NCI-H69 (cell line): Measurements from ENCODE around the gene HES1.

Experiments
- DNase-seq: peaks from one replicate; lab custom pipeline; 2025; lab: John Stamatoyannopoulos, UW

HES1 gene

DNA sequence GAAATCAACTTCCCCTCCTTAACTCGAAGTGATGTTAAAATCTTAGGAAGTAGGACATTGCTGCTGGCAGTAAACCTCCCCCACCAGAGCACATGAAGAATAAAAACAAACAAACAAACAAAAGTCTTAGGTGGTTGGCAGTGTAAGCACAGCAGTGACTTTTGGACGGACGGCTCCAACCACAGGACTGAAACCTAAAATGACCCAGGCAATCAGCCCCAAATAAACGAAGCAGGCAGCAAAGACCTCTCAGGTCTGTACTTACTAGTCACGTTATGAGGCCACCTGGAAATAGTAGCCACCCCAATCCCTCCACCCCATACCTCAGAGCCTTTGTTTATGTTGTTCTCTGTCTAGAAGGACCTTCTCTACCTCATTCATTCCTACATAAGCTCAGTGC lies 33.5 kb upstream of the HES1 start:
- no peak for DNase-seq

DNA sequence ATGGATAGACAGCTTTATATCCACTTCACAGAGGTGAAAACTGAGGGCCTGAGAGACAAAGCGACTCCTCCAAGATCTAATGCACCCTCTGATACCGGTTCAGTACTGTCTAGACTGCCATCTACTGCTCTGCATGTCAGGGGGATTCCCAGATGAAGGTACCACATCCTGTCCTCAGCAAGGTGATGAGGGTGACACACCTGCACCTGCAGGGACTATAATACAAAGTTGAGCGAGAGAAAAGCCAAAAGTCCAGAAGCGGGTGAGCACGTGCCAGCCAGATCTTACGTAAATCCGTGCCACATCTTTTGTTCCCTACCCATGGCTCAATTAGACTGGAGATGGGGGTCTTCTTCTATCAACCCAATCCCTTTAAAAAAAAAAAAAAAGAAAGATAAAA lies 32.4 kb upstream of the HES1 start:
- DNase-seq = no peak

DNA sequence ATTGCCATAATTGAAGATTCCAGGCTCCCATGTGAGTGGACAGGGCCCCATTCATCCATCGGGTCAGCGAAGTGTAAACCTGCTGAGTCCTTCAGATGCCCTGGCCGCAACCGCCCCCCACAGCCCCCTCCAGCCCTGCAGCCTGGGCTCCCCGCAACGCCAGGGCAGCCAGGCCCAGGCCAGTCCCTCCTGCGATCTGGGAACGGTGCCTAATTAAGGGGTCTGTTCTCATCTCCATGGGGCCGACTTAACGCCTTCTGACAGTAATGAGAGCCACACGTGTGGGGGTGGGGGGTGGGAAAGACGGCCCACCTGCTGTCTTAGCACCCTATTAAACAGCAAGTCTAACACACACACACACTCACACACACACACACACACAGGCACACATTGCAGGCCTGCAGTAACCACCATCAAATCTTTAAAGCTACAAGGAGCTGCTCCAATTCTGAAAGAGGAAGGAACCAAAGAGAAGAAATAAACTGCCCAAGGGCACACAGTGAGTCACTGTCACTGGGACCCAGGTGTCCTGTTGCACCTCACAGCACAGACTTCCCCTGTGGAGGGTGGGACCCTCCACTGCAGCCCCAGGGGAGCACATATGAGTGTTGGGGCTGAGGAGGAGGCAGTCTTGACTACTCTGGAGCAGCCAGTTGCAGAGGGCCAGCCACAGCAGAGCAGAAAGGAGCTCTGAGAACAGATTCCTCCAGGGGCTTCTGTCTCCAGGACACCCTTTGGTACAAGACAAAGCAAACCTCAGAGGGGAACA lies 31.8 kb upstream of the HES1 start:
- peak; percentile 78 for DNase-seq

- no peak for DNase-seq
Observed at GRCh38 chr3:194105292-194105691, 30.7 kb upstream of the HES1 start.

- DNase-seq = no peak
Observed at GRCh38 chr3:194107107-194107506, 28.8 kb upstream of the HES1 start.

- no peak for DNase-seq
Observed at GRCh38 chr3:194109192-194109863, 26.6 kb upstream of the HES1 start.

GRCh38 chr3:194110483-194110882 lies 25.5 kb upstream of the HES1 start:
- no peak for DNase-seq

- no peak for DNase-seq
Observed at GRCh38 chr3:194111336-194111735, 24.6 kb upstream of the HES1 start.

- peak; percentile 94 for DNase-seq
Observed at GRCh38 chr3:194112120-194113106, 23.5 kb upstream of the HES1 start.

GRCh38 chr3:194114123-194114522 lies 21.8 kb upstream of the HES1 start:
- no peak for DNase-seq

- DNase-seq = peak; percentile 74
Observed at GRCh38 chr3:194117104-194117845, 18.7 kb upstream of the HES1 start.

- no peak for DNase-seq
Observed at GRCh38 chr3:194118920-194119319, 17.0 kb upstream of the HES1 start.

- DNase-seq = peak; percentile 23
Observed at GRCh38 chr3:194119831-194120590, 15.9 kb upstream of the HES1 start.

DNA sequence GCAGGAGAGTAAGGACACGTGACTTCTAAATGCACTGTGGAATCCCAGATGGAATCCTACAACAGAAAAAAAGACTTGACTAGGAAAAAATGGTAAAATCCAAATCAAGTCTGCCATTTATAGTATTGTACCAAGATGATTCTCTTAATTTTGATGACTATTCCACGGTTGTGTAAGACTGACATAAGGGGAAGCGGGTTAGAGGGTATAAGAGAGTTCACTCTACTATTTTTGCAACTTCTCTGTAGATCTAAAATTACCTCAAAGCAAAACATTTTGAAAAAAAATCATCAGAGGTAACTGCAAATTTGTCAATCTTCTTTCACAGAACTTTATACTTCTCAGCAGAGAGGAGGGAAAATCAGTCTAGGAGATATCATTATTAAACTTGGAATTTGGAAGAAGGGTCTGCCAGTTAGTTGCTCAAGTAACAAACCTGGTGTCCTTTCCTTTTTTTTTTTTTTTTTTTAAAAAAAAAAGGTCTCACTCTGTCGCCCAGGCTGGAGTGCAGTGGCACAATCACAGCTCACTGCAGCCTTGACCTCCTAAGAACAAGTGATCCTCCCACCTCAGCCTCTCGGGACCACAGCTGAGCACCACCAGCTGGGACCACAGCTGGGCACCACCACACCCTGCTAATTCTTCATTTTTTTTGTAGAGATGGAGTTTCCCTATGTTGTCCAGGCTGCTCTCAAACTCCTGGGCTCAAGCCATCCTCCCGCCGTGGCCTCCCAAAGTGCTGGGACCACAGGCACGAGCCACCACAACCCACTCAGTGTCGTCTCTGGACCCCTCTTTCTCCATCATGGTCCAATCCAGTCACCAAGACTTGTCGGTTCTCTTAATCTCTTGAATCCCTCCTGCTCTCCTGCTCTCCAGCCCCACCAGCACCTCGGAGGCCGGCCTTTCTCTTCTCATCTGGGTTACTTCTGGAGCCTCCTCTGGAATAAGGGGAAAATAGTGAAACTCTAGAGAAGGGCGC lies 14.9 kb upstream of the HES1 start:
- no peak for DNase-seq

DNA sequence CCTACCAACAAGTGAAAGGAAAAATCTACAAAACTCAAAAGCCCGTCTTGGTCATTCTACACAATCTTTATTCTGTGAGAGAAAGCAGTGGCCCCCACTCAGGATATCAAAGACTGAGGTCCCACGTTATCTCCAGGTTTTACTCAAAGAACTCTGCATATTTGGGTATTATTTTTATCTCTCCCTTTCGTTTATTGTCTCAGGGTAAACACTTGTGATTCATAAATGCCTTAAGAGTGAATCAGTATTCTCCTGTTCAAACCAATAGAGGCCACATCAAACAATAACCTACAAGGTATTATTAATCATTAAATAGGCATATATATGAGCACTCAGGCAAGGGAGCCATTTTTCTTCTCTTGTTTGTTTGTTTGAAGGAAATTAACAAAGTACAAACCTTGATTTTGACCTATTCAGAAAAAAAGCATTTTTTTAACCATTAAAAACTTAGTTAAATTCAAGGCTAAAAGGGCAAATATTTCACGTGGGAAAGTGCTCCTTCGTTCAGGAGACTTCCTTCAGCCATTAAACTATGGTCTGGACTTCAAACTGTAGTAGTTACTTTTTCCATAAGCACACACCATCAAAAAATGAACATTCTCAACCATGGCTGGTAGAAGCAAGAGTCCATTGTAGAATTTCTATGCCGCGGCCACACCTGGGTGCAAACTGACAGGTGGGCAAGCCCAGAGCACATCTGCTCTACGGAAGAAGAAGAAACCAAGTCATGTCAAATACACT lies 13.9 kb upstream of the HES1 start:
- DNase-seq = no peak

- DNase-seq = no peak
Observed at GRCh38 chr3:194123726-194124125, 12.2 kb upstream of the HES1 start.

- DNase-seq = no peak
Observed at GRCh38 chr3:194124193-194124592, 11.8 kb upstream of the HES1 start.

GRCh38 chr3:194125442-194125841 lies 10.5 kb upstream of the HES1 start:
- peak; percentile 48 for DNase-seq

DNA sequence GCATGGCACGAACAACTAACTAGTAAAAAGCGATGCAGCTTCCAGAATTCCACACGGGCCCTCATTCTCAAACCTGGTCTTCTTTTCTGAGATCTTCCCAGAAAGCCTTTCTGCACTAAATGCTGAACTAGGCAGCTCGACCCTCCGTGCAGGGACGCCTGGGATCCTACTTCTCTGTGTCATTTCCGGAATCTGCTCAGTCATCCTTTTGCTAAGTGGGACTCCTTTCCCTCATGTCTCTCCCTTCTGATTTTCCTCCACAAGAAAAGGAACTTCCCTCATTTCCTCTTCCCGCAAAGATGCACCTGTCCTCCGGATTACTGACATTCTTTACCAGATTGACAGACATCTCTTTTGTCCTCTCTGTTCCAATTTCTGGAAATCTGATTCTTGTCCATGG lies 9.2 kb upstream of the HES1 start:
- DNase-seq = no peak
